ENCODE measurements around the gene HK1. TPM values are rescaled to one million over a fixed set of nuclear protein-coding genes. Genes with fewer than 3 reads are reported as not detected.

HK1 gene
- total and polyA plus RNA-seq, 2 of the 4 experiments (the other 2 are of a cell fraction) = 53.7 to 90.5 TPM

DNA sequence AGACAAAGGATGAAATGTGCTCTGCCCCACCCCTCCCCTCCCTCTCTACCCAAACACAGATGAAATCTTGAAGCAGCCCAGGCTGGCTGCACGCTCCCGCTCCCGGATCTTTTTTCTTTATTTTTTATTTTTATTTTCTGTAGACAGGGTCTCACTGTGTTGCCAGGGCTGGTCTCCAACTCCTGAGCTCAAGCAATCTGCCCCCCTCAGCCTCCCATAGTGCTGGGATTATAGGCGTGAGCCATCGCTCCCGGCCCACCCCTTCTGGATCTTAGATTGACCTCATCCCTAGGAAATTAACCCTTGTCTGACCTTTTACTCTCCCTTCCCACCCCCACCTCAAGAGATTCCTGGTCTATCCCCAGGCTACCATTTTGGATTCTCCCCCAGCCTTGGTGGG is 124.1 kb downstream of the HK1 start:
- ATAC-seq (ENCODE audit: low read depth) (no peak), DNase-seq (no peak)
- no peak overlapping the region for H3K27ac ChIP-seq (ENCODE audit: insufficient read depth, low read length)
- dilution Hi-C loops (cut with HindIII; ENCODE audit: low sequenced_read_pairs, unreplicated experiment) (no loop called here), in situ Hi-C loops (cut with MboI; ENCODE audit: low sequenced_read_pairs) (no loop called here), intact Hi-C loops (cut with micrococcal nuclease) (no loop called here)
- H3K4me2 ChIP-seq (ENCODE audit: low read depth, low read length) = no peak overlapping the region
- H2AFZ ChIP-seq (replicated peaks; ENCODE audit: low read length, poor library complexity) = no peak overlapping the region
- no peak overlapping the region for H3K4ac ChIP-seq (ENCODE audit: low read depth, low read length)
- TF ChIP-seq, protein P1, sequence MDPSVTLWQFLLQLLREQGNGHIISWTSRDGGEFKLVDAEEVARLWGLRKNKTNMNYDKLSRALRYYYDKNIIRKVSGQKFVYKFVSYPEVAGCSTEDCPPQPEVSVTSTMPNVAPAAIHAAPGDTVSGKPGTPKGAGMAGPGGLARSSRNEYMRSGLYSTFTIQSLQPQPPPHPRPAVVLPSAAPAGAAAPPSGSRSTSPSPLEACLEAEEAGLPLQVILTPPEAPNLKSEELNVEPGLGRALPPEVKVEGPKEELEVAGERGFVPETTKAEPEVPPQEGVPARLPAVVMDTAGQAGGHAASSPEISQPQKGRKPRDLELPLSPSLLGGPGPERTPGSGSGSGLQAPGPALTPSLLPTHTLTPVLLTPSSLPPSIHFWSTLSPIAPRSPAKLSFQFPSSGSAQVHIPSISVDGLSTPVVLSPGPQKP (IDR thresholded peaks at IDR 0.05; ENCODE audit: borderline replicate concordance, low read depth, low read length) = no peak
- TF ChIP-seq MXI1 (IDR thresholded peaks at IDR 0.05; ENCODE audit: borderline replicate concordance, low read depth, low read length) = no peak
- TF ChIP-seq SMC3 (IDR thresholded peaks at IDR 0.05; ENCODE audit: low read depth, low read length) = no peak
- TF ChIP-seq RCOR1 (IDR thresholded peaks at IDR 0.05; ENCODE audit: insufficient replicate concordance, low read length) = no peak
- TF ChIP-seq NFE2L2 (IDR thresholded peaks at IDR 0.05; ENCODE audit: low read depth, low read length) = no peak
- TF ChIP-seq CEBPB (IDR thresholded peaks at IDR 0.05; ENCODE audit: low read depth, low read length) = no peak
- peaks cover 9% of the 10 kb centered on the region; the same call in 1 of the 2 replicates for H4K20me1 ChIP-seq (ENCODE audit: insufficient read depth, low read length)
- no peak overlapping the region for H3K4me3 ChIP-seq (ENCODE audit: insufficient read depth, low read depth, low read length)
- H4K8ac ChIP-seq (ENCODE audit: low read depth in 2 of 2, low read length in 2 of 2) = no peak overlapping the region
- no TSS peak for BruUV-seq (replicated peaks)
- H3K79me1 ChIP-seq (ENCODE audit: low read depth in 1 of 2, low read length in 2 of 2) = peaks cover 0 to 6% of the 10 kb centered on the region in 2 experiments; a peak in 1 of 4 replicates
- no peak overlapping the region for H2AK5ac ChIP-seq (ENCODE audit: low read depth, low read length)
- no peaks in the 10 kb centered on the region for H3K9me3 ChIP-seq (ENCODE audit: control insufficient read depth, insufficient read depth, low read length)
- H4K91ac ChIP-seq (ENCODE audit: insufficient read depth, low read depth, low read length) = no peak overlapping the region
- ChIA-PET CTCF (interaction anchor here (2.0 kb wide), 1 partner anchor 10 kb away, joined by 9 read pairs; no protein-coding TSS in a partner anchor), POLR2A (ENCODE audit: unreplicated experiment) (no interaction called here)
- no peak overlapping the region for H3K23ac ChIP-seq (ENCODE audit: low read depth, low read length)
- H3K4me1 ChIP-seq (ENCODE audit: control insufficient read depth, insufficient read depth, low read length) = peaks cover 19% of the 10 kb centered on the region
- WGBS, 2 experiments (ENCODE audit: extremely low coverage in 2 of 2, insufficient read length in 1 of 2) = 84% methylated on average over 3 of the region's 6 CpGs; no CpG with 5 or more reads in 1 of the 2 experiments
- H3K56ac ChIP-seq (ENCODE audit: extremely low read depth, insufficient read depth, low read length) = no peak overlapping the region
- H3K9me1 ChIP-seq (ENCODE audit: insufficient read depth, low read length) = peaks cover 20% of the 10 kb centered on the region
- no peak overlapping the region for H4K5ac ChIP-seq (ENCODE audit: low read depth, low read length)
- H2BK5ac ChIP-seq (ENCODE audit: low read depth, low read length, poor library complexity, severe bottlenecking) = no peak overlapping the region
- H2BK15ac ChIP-seq (ENCODE audit: low read depth, low read length) = no peak overlapping the region
- peaks cover 19% of the 10 kb centered on the region for H3K36me3 ChIP-seq (ENCODE audit: control insufficient read depth, insufficient read depth, low read length)
- H3K9ac ChIP-seq (ENCODE audit: low read depth, low read length) = no peak overlapping the region
- no peaks in the 10 kb centered on the region for H3K27me3 ChIP-seq (ENCODE audit: control insufficient read depth, insufficient read depth, low read length)
- H3K18ac ChIP-seq (ENCODE audit: low read depth, low read length) = no peak overlapping the region
- H3K14ac ChIP-seq (replicated peaks; ENCODE audit: low read depth, low read length) = no peak overlapping the region
- no peak overlapping the region for H2AK9ac ChIP-seq (replicated peaks; ENCODE audit: low read depth, low read length, poor library complexity)
- no peak overlapping the region for H2BK120ac ChIP-seq (ENCODE audit: low read depth, low read length)
- no peak overlapping the region for H2BK20ac ChIP-seq (ENCODE audit: low read depth, low read length)
